ENCODE data around the gene FCRL5.

- TF ChIP-seq CTCF (IDR thresholded peaks at IDR 0.05; ENCODE audit: insufficient read depth, low read length) (no peak), SPI1 (IDR thresholded peaks at IDR 0.05; ENCODE audit: borderline replicate concordance, low read depth) (no peak), POLR2AphosphoS5 (IDR thresholded peaks at IDR 0.05; ENCODE audit: low read depth) (no peak), GABPA (IDR thresholded peaks at IDR 0.05; ENCODE audit: low read depth) (no peak)
Observed at GRCh38 chr1:157585984-157586383, 33.7 kb upstream of the FCRL5 start.

Data from HL-60 (cell line).